Testis (tissue), 2 donors: Measurements from ENCODE around the gene CDC123.

Experiments used
- POLR2A ChIP-seq: fragments of 450-650 bp; IDR thresholded peaks from one replicate; pipeline ENCODE4 v1.6.1; 2017; ENCODE audit warnings: antibody characterized with exemption, mild to moderate bottlenecking, moderate library complexity
- TF ChIP-seq, protein P1 (sequence below), 3 experiments: fragments of 450-650 bp in 2 of 3; fragments of 200-600 bp in 1 of 3; sonication (generic) in 1 of 3; IDR thresholded peaks; one replicate each; pipeline ENCODE4 v1.5.1; 2016 to 2019; ENCODE audit warnings: antibody characterized with exemption in 3 of 3, mild to moderate bottlenecking in 2 of 3, moderate library complexity in 1 of 3

DNA sequence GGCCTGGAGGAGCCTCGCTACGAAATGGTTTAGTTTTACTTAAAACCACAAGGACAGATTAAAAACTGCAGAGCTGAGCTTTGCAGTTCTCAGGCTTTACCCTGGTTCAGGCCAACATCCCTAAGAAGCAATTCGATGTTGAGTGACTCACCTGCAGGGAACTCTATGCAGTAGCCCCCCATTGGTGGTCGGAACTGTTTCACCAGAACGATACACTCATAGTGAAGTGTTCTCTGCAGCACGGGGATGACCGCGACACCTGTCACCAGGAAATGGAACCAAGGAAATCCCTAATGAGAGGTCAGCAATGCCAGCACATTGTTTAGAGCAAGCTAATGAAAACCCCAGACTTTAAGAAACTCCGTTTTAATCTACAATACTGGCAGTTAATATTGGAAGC lies 18.3 kb upstream of the CDC123 start:
- TF ChIP-seq POLR2A = no peak
- TF ChIP-seq, protein P1, sequence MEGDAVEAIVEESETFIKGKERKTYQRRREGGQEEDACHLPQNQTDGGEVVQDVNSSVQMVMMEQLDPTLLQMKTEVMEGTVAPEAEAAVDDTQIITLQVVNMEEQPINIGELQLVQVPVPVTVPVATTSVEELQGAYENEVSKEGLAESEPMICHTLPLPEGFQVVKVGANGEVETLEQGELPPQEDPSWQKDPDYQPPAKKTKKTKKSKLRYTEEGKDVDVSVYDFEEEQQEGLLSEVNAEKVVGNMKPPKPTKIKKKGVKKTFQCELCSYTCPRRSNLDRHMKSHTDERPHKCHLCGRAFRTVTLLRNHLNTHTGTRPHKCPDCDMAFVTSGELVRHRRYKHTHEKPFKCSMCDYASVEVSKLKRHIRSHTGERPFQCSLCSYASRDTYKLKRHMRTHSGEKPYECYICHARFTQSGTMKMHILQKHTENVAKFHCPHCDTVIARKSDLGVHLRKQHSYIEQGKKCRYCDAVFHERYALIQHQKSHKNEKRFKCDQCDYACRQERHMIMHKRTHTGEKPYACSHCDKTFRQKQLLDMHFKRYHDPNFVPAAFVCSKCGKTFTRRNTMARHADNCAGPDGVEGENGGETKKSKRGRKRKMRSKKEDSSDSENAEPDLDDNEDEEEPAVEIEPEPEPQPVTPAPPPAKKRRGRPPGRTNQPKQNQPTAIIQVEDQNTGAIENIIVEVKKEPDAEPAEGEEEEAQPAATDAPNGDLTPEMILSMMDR (IDR thresholded peaks at IDR 0.05) = no peak
